ENCODE measurements around the gene BBS9. TPM values are rescaled to one million over a fixed set of nuclear protein-coding genes. Genes with fewer than 3 reads are reported as not detected.
"Not testable (repeated sequence)": the region's sequence is repeated elsewhere in the genome, so short reads cannot be mapped to it uniquely, and the experiment has no call there.

The BBS9 gene
- total and polyA plus RNA-seq, 2 of the 4 experiments (the other 2 are of a cell fraction) = 7.9 to 9.5 TPM

GRCh38 chr7:33271839-33272371 lies 142.5 kb downstream of the BBS9 start:
- intact Hi-C loops (cut with micrococcal nuclease); H3K27me3 ChIP-seq (ENCODE audit: control insufficient read depth, insufficient read depth, low read length); H3K4me3 ChIP-seq (ENCODE audit: insufficient read depth, low read depth, low read length); H4K91ac ChIP-seq (ENCODE audit: insufficient read depth, low read depth, low read length); H3K14ac ChIP-seq (replicated peaks; ENCODE audit: low read depth, low read length); H2BK5ac ChIP-seq (ENCODE audit: low read depth, low read length, poor library complexity, severe bottlenecking); in situ Hi-C loops (cut with MboI; ENCODE audit: low sequenced_read_pairs); H3K27ac ChIP-seq (ENCODE audit: insufficient read depth, low read length); H2AK5ac ChIP-seq (ENCODE audit: low read depth, low read length); DNase-seq; H3K4me2 ChIP-seq (ENCODE audit: low read depth, low read length); H2AFZ ChIP-seq (replicated peaks; ENCODE audit: low read length, poor library complexity); H3K9ac ChIP-seq (ENCODE audit: low read depth, low read length); H3K18ac ChIP-seq (ENCODE audit: low read depth, low read length); H3K4ac ChIP-seq (ENCODE audit: low read depth, low read length); dilution Hi-C loops (cut with HindIII; ENCODE audit: low sequenced_read_pairs, unreplicated experiment); POLR2A ChIA-PET (ENCODE audit: unreplicated experiment); H4K8ac ChIP-seq (ENCODE audit: low read depth in 2 of 2, low read length in 2 of 2); H3K23ac ChIP-seq (ENCODE audit: low read depth, low read length); H3K9me1 ChIP-seq (ENCODE audit: insufficient read depth, low read length); H2BK20ac ChIP-seq (ENCODE audit: low read depth, low read length); H3K9me3 ChIP-seq (ENCODE audit: control insufficient read depth, insufficient read depth, low read length); H3K79me1 ChIP-seq (ENCODE audit: low read depth in 1 of 2, low read length in 2 of 2); H4K20me1 ChIP-seq (ENCODE audit: insufficient read depth, low read length); H2BK15ac ChIP-seq (ENCODE audit: low read depth, low read length); H3K4me1 ChIP-seq (ENCODE audit: control insufficient read depth, insufficient read depth, low read length); BruUV-seq (replicated peaks); H3K36me3 ChIP-seq (ENCODE audit: control insufficient read depth, insufficient read depth, low read length); H2AK9ac ChIP-seq (replicated peaks; ENCODE audit: low read depth, low read length, poor library complexity); ATAC-seq (ENCODE audit: low read depth); H3K56ac ChIP-seq (ENCODE audit: extremely low read depth, insufficient read depth, low read length); H2BK120ac ChIP-seq (ENCODE audit: low read depth, low read length); H4K5ac ChIP-seq (ENCODE audit: low read depth, low read length): not testable (repeated sequence)
- CTCF ChIA-PET = interaction anchor here (1.1 kb wide), 1 partner anchor 11 kb away, joined by 3 read pairs; no protein-coding TSS in a partner anchor
- WGBS, 2 experiments (ENCODE audit: extremely low coverage in 2 of 2, insufficient read length in 1 of 2) = no CpG with 5 or more reads among the region's 4 CpGs
